GM12878 (cell line): ENCODE measurements around the gene ESPL1. TPM values are rescaled to one million over a fixed set of nuclear protein-coding genes. Genes with fewer than 3 reads are reported as not detected.

Experiments used
- ATF2 ChIP-seq: IDR thresholded peaks from 2 replicates; pipeline ENCODE4 v1.6.1; 2012; ENCODE audit warnings: low read length, inconsistent platforms
- BHLHE40 ChIP-seq, 2 experiments: fragments of 450-650 bp in 1 of 2; IDR thresholded peaks; 2 replicates each; pipeline ENCODE4 v1.6.1; 2011 to 2017; ENCODE audit warnings: low read depth in 2 of 2, borderline replicate concordance in 1 of 2, improper control_type of control experiment in 1 of 2, low read length in 1 of 2, mild to moderate bottlenecking in 1 of 2
- EGR1 ChIP-seq, 2 experiments: IDR thresholded peaks; 1 replicate in 1 of 2; 2 replicates in 1 of 2; pipeline ENCODE4 v1.6.1; 2011 to 2012; ENCODE audit warnings: low read depth in 2 of 2, low read length in 2 of 2, borderline replicate concordance in 1 of 2, mild to moderate bottlenecking in 1 of 2, moderate library complexity in 1 of 2
- HDGF ChIP-seq: fragments of 450-650 bp; IDR thresholded peaks from 2 replicates; pipeline ENCODE4 v1.6.1; 2016; ENCODE audit warnings: antibody characterized with exemption
- IKZF2 ChIP-seq, 2 experiments: fragments of 450-650 bp; IDR thresholded peaks; 2 replicates each; pipeline ENCODE4 v1.6.1; 2017; ENCODE audit warnings: mild to moderate bottlenecking in 2 of 2, moderate library complexity in 2 of 2
- LARP7 ChIP-seq: fragments of 450-650 bp; IDR thresholded peaks from 2 replicates; pipeline ENCODE4 v1.6.1; 2017; ENCODE audit warnings: mild to moderate bottlenecking
- MEF2B ChIP-seq: fragments of 450-650 bp; IDR thresholded peaks from 2 replicates; pipeline ENCODE4 v1.6.1; 2018; ENCODE audit warnings: mild to moderate bottlenecking, moderate library complexity; ENCODE audit not compliant: partially characterized antibody, poor library complexity, severe bottlenecking
- MXI1 ChIP-seq: fragments of 150-350 bp; IDR thresholded peaks from 2 replicates; pipeline ENCODE4 v1.6.1; 2011; ENCODE audit warnings: low read depth, mild to moderate bottlenecking, inconsistent platforms, low read length, improper control_type of control experiment
- NBN ChIP-seq: fragments of 450-650 bp; IDR thresholded peaks from 2 replicates; pipeline ENCODE4 v1.6.1; 2016
- NR2F1 ChIP-seq: fragments of 450-650 bp; conservative IDR thresholded peaks from 2 replicates; pipeline ENCODE4 v1.6.1; 2017; ENCODE audit warnings: mild to moderate bottlenecking
- POLR2A ChIP-seq: IDR thresholded peaks from 2 replicates; pipeline ENCODE4 v1.6.1; 2011; ENCODE audit warnings: low read depth, mild to moderate bottlenecking, low read length
- POLR2AphosphoS5 ChIP-seq: IDR thresholded peaks from 2 replicates; pipeline ENCODE4 v1.6.1; 2011; ENCODE audit warnings: mild to moderate bottlenecking, low read length, inconsistent platforms
- SKIL ChIP-seq: fragments of 450-650 bp; IDR thresholded peaks from 2 replicates; pipeline ENCODE4 v1.6.1; 2017; ENCODE audit warnings: mild to moderate bottlenecking, low read depth, inconsistent platforms; ENCODE audit not compliant: poor library complexity, severe bottlenecking
- SMARCA5 ChIP-seq: fragments of 450-650 bp; IDR thresholded peaks from 2 replicates; pipeline ENCODE4 v1.6.1; 2017; ENCODE audit warnings: mild to moderate bottlenecking
- ZNF217 ChIP-seq: fragments of 450-650 bp; IDR thresholded peaks from 2 replicates; pipeline ENCODE4 v1.6.1; 2017; ENCODE audit warnings: antibody characterized with exemption, mild to moderate bottlenecking
- polyA plus RNA-seq, 11 experiments: library from polyadenylated mRNA; depleted of rRNA in 4 of 11; unstranded in 6 of 11; stranded (reverse) in 5 of 11; fragments of >200 nt; fragmentation: Nextera tagmentation in 4 of 11; fragmentation: Illumina TruSeq in 1 of 11; extraction: Ambion mirVana in 4 of 11; extraction: Trizol in 1 of 11; gene quantifications; 1 replicate in 1 of 11; 2 replicates in 10 of 11; pipeline versions ENCODE4 v1.2.1 to v1.2.3, GENCODE V29; 2011 to 2016; ENCODE audit warnings: inconsistent platforms in 2 of 11, missing spikeins in 2 of 11, low read depth in 1 of 11
- total RNA-seq, 4 experiments: library from RNA; depleted of rRNA in 3 of 4; stranded (reverse); fragments of >200 nt in 3 of 4; fragmentation: Illumina TruSeq in 1 of 4; extraction: Trizol in 1 of 4; gene quantifications; 2 replicates each; pipeline versions ENCODE4 v1.2.1 to v1.2.3, GENCODE V29; 2013 to 2021

ESPL1 gene
- total and polyA plus RNA-seq, 10 of the 15 experiments (the other 5 are each of a cell fraction or from before 2014, with no cell fraction given): 2.1 to 61.9 (median 21.2) TPM

- TF ChIP-seq HDGF (peak; percentile 57; the same call in 1 of the 2 replicates), NR2F1 (peak; percentile 58), ATF2 (no peak), IKZF2 (IDR thresholded peaks at IDR 0.05) (peak; percentile 93 to 94), POLR2AphosphoS5 (0 out of 2 replicates have a peak, but pooled peaks have one; percentile 33), ZNF217 (no peak), NBN (peak; percentile 84; the same call in 1 of the 2 replicates), BHLHE40 (IDR thresholded peaks at IDR 0.05; ENCODE audit: borderline replicate concordance in 1 of 2, low read depth in 2 of 2, low read length in 1 of 2) (peak; percentile 8 to 68; a peak in 2 of 4 replicates), MEF2B (peak; percentile 50), SKIL (peak; percentile 17), EGR1 (IDR thresholded peaks at IDR 0.05; ENCODE audit: borderline replicate concordance in 1 of 2, low read depth in 2 of 2, low read length in 2 of 2) (peak in 1 of 2 experiments; percentile 94; a peak in 2 of 3 replicates), LARP7 (0 out of 2 replicates have a peak, but pooled peaks have one; percentile 53), SMARCA5 (peak; percentile 72; the same call in 1 of the 2 replicates), MXI1 (peak; percentile 44; the same call in 1 of the 2 replicates), POLR2A (peak; percentile 36; the same call in 1 of the 2 replicates)
- TF ChIP-seq, all 136 proteins: peak for 36
Measured at GRCh38 chr12:53219292-53219955, 48.7 kb upstream of the ESPL1 start (continued).
